8988T (cell line): ENCODE measurements around the gene VTI1A.
"Not testable (repeated sequence)": the region's sequence is repeated elsewhere in the genome, so short reads cannot be mapped to it uniquely, and the experiment has no call there.

Experiments
- DNase-seq: peaks from one replicate; pipeline ENCODE4 v3.0.0; 2011

The VTI1A gene

DNA sequence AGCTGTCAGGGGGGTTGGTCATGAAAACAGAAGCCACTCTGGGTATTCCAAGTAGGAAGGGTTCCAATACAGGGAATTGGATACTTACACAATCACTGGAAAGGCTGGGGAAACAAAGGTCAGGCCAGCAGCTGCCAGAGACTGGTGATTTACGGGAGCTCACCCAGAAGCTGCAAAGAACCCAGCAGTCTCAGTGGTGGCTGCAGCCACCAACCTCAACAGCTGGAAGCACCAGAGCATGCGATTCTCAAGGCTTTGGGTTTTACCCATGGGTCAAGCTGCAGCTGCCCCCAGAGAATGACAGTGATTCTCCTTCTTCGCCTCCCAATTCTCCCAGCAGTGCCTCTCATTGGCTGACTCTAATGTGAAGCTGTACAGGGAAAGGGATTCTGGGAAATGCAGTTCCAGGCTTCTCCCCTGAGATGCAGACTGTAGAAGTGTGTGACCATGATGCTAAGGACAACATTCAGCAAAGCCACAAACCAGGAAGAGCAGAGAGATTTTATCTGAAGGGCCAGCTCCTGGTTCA lies 395.9 kb downstream of the VTI1A start:
- no peak for DNase-seq

DNA sequence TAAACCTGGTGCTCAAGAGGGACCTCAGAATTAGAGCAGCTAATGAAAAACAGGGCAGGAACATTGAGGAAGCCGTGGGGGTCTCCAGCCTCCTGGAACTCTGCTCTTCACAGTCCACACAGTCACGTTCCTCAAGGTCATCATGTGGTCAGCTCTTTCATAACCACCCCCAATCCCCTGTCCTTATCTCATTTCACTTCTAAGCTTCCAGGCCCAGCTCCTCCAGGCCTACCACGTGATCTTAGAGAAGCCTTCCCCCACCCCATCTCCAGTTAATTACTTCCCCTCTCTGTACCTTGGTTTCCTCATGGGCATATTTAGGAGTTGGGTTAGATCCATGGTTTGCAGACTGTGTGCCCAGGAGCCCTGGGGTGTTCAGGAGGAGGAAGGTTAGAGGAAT lies 396.6 kb downstream of the VTI1A start:
- DNase-seq: no peak

DNA sequence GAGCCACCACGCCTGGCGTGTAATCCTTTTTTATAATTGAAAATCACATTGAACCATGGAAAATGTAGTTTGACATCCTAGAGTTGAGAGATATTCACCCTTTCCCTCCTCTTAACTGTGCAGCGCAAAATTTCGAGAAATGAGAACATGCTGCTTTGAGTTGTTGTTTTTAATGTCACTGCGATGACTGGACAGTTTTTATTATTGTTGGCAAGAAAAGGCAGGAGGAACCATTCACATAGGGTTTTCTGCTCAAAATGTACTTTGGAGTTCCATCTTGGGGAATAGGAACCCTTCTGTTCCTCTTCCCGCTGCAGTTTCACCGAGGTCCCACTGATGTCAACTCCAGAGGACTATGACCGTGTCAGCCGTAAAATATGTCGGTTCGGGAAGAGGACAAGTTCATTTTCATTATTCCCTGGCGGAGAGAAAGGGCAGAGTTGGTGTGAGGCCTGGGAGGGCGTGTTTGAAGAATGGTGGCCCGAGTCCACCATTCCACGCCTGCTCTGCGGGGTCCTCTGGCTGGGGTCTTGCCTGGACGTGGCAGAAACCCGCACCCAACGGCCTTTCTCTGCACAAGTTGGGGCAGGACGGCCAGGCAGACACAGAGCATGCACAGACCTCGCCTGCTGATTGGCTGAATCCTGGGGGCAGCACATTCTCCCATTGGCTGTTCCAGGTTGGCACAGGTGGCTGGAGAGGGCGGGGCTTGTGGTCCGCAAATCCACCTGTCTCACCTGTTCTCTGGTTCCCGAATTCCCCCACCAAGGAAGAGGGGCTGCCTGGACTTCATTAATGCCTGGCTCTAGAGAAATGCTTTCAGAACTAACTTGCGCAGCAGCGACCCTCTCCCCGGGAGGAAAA lies 397.9 kb downstream of the VTI1A start:
- no peak for DNase-seq

GRCh38 chr10:112847778-112848177 lies 400.8 kb downstream of the VTI1A start:
- DNase-seq: no peak

- no peak for DNase-seq
Observed at GRCh38 chr10:112848228-112848627, 401.2 kb downstream of the VTI1A start.

- DNase-seq: no peak
Observed at GRCh38 chr10:112848868-112849430, 401.9 kb downstream of the VTI1A start.

- no peak for DNase-seq
Observed at GRCh38 chr10:112849546-112849945, 402.5 kb downstream of the VTI1A start.

DNA sequence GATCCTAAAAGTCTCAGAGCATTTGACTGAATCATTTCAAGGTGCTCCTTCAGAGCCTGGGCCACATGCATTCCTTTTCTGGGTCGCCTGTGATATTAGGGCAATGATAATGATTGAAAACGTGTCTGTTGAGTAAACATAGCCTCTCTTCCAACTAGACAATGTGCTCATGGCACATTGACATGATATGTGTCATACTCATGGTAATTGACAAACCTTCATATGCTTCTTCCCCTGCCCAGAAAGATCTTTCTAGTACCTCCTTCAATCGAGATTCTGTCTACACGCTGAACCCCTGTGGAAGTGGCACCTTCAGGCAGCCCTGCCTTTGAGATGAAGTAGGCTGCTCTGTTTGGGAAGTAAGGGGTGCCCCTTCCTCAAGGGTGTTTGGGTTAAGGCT lies 404.2 kb downstream of the VTI1A start:
- no peak for DNase-seq

DNA sequence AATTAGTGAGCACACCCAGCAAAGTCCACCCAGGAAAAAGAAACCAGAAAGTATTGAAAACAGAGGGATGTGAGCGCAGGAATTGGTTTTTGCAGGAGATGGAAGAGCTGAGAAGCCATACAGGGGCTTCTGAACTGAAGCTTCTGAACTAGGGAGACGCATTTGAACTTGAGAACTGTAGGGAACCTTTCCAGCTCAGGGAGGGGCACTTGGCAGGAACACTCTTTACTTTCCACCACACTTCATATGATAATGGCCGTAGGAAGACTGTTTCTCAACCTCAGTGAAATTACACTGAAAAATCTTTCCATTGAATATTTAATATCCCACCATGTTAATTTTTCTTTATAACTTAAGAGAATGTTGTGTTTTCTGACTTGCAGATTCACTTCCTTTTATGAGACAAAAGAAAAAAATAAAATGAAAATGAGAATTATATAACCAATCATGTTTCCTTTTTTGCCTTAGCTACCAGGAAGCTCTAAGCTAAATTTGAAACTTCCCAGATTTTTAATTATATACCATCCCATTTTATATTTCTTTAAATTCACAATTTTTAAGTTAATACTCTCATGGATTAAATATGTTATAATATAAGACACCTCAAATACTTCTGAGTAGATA lies 404.7 kb downstream of the VTI1A start:
- DNase-seq: no peak

DNA sequence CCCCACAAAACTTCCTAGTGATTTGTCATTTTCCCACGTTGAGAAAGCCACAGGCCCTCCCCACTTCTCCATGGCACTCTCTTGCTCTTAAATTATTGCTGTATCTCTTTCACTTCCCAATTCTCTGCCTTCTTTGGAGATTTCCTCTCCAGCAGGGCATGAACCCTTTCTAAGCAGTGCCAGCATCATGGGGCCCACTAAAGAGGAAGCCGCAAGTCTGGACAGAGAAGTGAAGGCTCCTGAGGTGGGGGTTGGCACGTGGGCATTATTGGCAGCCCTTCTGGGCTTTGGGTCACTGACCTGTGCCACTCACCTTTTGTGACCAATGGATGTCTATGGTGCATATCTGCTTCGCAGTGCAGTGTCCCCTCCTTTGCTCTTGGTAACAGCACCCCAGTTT lies 405.3 kb downstream of the VTI1A start:
- DNase-seq: no peak

DNA sequence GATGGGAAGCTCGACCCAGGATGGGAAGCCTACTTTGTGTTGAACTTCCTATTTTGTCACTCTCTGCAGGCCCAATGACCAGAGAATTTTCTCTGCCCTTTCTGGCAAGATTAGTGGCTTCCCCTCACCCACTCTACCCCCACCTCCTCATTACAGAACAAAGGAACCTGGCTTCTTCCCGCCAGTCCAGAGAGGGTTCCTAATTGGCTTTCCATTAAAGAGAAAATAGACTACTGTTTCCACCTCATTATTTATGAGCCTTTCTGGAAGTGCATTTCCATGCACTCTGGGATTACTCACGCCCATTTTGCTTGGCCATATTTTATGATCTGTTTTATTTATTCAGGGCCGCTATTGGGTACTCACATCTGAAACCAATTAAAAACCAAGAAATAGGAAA lies 408.1 kb downstream of the VTI1A start:
- no peak for DNase-seq

DNA sequence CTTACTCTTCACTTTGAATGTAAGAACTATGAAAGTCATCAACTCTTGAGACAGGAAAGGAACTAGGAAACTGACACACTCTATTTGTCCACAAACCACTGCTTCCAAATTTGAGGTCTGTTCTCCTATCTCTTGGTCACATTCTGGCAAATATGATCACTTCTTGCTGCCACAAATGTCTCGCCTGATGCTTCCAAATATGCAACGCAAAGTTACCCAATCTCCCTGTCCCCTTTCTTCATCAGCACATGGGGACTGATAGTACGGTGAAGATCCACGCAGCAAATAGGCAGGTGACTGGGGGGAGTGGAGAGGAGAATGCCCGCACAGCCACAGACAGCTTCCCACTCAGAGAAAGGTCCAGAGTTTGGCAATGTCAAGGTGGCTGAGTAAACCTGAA lies 410.5 kb downstream of the VTI1A start:
- DNase-seq: no peak

DNA sequence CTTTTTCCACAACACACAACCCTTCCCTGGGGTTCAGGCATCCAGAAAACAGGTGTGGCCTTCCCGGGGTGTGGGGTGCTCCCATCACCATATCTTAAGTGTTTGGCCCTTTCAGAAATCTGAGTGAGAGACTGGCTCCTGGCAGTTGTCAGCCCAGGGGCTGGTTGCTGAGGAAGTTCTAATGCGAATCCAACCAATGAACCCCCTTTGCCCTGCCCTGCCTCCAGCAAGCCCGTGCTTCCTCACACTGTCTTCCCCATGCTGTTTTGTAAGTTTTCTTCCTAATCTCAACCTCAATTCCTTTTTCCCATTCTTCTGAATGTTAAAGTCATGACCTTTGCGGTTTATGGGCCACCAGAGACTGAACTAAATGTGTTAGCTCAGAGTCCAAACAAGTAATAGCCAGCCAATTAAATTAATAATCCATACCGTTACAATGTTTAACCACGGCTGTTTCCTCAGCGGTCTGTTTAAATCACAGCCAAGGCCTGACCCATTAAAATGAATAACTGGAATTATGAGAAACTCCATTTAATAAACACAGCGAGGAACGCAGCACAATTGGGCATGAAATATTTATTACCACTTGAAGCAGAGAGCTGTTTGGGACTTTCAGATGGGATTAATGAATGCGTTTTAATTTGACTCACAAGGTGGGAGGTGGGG lies 412.1 kb downstream of the VTI1A start:
- DNase-seq: no peak

DNA sequence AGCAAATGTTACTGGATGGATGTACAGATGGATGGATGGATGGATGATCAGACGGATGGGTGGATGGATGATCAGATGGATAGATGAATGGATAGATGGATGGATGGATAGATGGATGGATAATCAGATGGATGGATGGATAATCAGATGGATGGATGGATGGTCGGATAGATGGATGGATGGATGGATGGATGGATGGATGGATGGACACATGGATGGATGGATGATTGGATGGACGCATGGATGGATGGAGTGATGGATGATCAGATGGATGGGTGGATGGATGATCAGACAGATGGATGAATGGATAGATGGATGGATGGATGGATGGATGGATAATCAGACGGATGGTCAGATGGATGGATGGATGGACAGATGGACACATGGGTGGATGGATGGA lies 412.8 kb downstream of the VTI1A start:
- DNase-seq: no peak

DNA sequence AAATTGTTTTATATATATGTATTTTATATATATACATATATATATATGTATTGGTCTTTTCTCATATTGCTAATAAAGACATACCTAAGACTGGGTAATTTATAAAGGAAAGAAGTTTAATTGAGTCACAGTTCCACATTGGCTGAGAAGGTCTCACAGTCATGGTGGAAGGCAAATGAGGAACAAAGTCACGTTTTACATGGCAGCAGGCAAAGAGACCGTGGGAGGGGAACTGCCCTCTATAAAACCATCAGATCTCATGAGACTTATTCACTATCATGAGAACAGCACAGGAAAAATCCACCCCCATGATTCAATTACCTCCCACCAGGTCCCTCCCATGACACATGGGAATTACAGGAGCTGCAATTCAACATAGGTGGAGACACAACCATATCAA lies 416.4 kb downstream of the VTI1A start:
- not testable (repeated sequence) for DNase-seq
